NCI-H524 treated with DMSO at 0.1 percent for 48 hours (cell line): ENCODE measurements around the gene PFKFB3.
"Not testable (repeated sequence)": the region's sequence is repeated elsewhere in the genome, so short reads cannot be mapped to it uniquely, and the experiment has no call there.

Source experiments
- DNase-seq: peaks from one replicate; lab custom pipeline; 2025; lab: John Stamatoyannopoulos, UW

The PFKFB3 gene

GRCh38 chr10:6272126-6272525 is 69.4 kb downstream of the PFKFB3 start:
- DNase-seq, result no peak

- DNase-seq, result no peak
These were observed 70.6 kb downstream of the PFKFB3 start for GRCh38 chr10:6273351-6273750.

GRCh38 chr10:6274040-6274439 is 71.3 kb downstream of the PFKFB3 start:
- no peak for DNase-seq

GRCh38 chr10:6274484-6274883 is 71.8 kb downstream of the PFKFB3 start:
- no peak for DNase-seq

GRCh38 chr10:6275022-6275997 is 72.6 kb downstream of the PFKFB3 start:
- no peak for DNase-seq

- DNase-seq, result no peak
These were observed 73.6 kb downstream of the PFKFB3 start for GRCh38 chr10:6276356-6276755.

GRCh38 chr10:6278519-6279120 is 75.9 kb downstream of the PFKFB3 start:
- DNase-seq, result no peak

- no peak for DNase-seq
These were observed 77.0 kb downstream of the PFKFB3 start for GRCh38 chr10:6279540-6280267.

- no peak for DNase-seq
These were observed 77.6 kb downstream of the PFKFB3 start for GRCh38 chr10:6280291-6280690.

- DNase-seq, result no peak
These were observed 79.8 kb downstream of the PFKFB3 start for GRCh38 chr10:6282454-6282958.

GRCh38 chr10:6283655-6284054 is 80.9 kb downstream of the PFKFB3 start:
- no peak for DNase-seq

- not testable (repeated sequence) for DNase-seq
These were observed 87.9 kb downstream of the PFKFB3 start for GRCh38 chr10:6290621-6291020.

GRCh38 chr10:6292741-6293151 is 90.0 kb downstream of the PFKFB3 start:
- peak; percentile 7 for DNase-seq

GRCh38 chr10:6296425-6296824 is 93.7 kb downstream of the PFKFB3 start:
- not testable (repeated sequence) for DNase-seq

- DNase-seq, result no peak
These were observed 94.1 kb downstream of the PFKFB3 start for GRCh38 chr10:6296828-6297251.

GRCh38 chr10:6297522-6297921 is 94.8 kb downstream of the PFKFB3 start:
- DNase-seq, result no peak

- DNase-seq, result no peak
These were observed 95.2 kb downstream of the PFKFB3 start for GRCh38 chr10:6297951-6298381.

GRCh38 chr10:6298428-6298827 is 95.7 kb downstream of the PFKFB3 start:
- DNase-seq, result no peak

GRCh38 chr10:6299234-6299633 is 96.5 kb downstream of the PFKFB3 start:
- no peak for DNase-seq

- DNase-seq, result no peak
These were observed 97.0 kb downstream of the PFKFB3 start for GRCh38 chr10:6299743-6300105.

- no peak for DNase-seq
These were observed 97.5 kb downstream of the PFKFB3 start for GRCh38 chr10:6300106-6300783.
